Peyer's patch (tissue), 4 donors: ENCODE measurements around the gene FOS. TPM values are rescaled to one million over a fixed set of nuclear protein-coding genes. Genes with fewer than 3 reads are reported as not detected.

ENCODE experiments used
- DNase-seq, 3 donors: peaks; one replicate each; pipeline ENCODE4 v3.0.0-alpha.2; 2017 to 2019
- H3K27ac ChIP-seq, 4 donors: fragments of 200-600 bp; sonication (generic); one replicate each; pipeline ENCODE4 v1.5.1; 2016 to 2019
- H3K27me3 ChIP-seq, 2 donors: fragments of 200-600 bp; sonication (generic); one replicate each; pipeline ENCODE4 v1.5.1; 2019
- H3K36me3 ChIP-seq, 3 donors: fragments of 200-600 bp; sonication (generic); one replicate each; pipeline ENCODE4 v1.5.1; 2016 to 2019
- H3K4me1 ChIP-seq, 4 donors: fragments of 200-600 bp; sonication (generic); one replicate each; pipeline ENCODE4 v1.5.1; 2016 to 2019
- H3K4me3 ChIP-seq, 4 donors: fragments of 200-600 bp; sonication (generic); 1 replicate in 3 of 4; 2 replicates in 1 of 4; pipeline ENCODE4 v1.5.1; 2016 to 2019; ENCODE audit warnings: mild to moderate bottlenecking in 1 of 4
- H3K9me3 ChIP-seq, 4 donors: fragments of 200-600 bp; sonication (generic); one replicate each; pipeline ENCODE4 v1.5.1; 2016 to 2019; ENCODE audit warnings: mild to moderate bottlenecking in 1 of 4
- CTCF ChIP-seq, 6 experiments: fragments of 450-650 bp in 4 of 6; fragments of 200-600 bp in 2 of 6; sonication (generic) in 1 of 6; IDR thresholded peaks; one replicate each; pipeline ENCODE4 v1.5.1; 2017 to 2019; ENCODE audit warnings: antibody characterized with exemption in 6 of 6, mild to moderate bottlenecking in 3 of 6, moderate library complexity in 1 of 6
- POLR2A ChIP-seq, 2 donors: fragments of 450-650 bp; IDR thresholded peaks; one replicate each; pipeline ENCODE4 v1.5.1; 2017; ENCODE audit warnings: antibody characterized with exemption in 2 of 2, mild to moderate bottlenecking in 2 of 2, moderate library complexity in 2 of 2
- total RNA-seq, 4 donors: library from RNA; depleted of rRNA; stranded (reverse); fragments of >200 nt; gene quantifications; one replicate each; pipeline ENCODE4 v1.1.0, GENCODE V29; 2016

Gene FOS
- total RNA-seq, 4 donors from 2014 or later, result 267 to 2,466 (median 503) TPM

GRCh38 chr14:75259510-75259855, 19.1 kb upstream of the FOS start:
- H3K4me1 ChIP-seq, result peaks cover 4 to 22% (median 15%) of the 10 kb centered on the region in 4 donors
- DNase-seq, result no peak
- H3K4me3 ChIP-seq, result peak overlapping the region; percentile 23 to 50 (median 44)
- H3K9me3 ChIP-seq, result no peaks in the 10 kb centered on the region
- H3K36me3 ChIP-seq, result no peaks in the 10 kb centered on the region
- TF ChIP-seq POLR2A (IDR thresholded peaks at IDR 0.05) (peak in 1 of 2 donors; percentile 50), CTCF (IDR thresholded peaks at IDR 0.05) (peak in 3 of 6 experiments; percentile 24 to 33 (median 32))
- peak overlapping the region; percentile 82 to 96 (median 92) for H3K27ac ChIP-seq
- H3K27me3 ChIP-seq, result no peaks in the 10 kb centered on the region

GRCh38 chr14:75260025-75260763, 18.4 kb upstream of the FOS start:
- Histone ChIP-seq H3K4me1 (peaks cover 4 to 22% (median 15%) of the 10 kb centered on the region in 4 donors), H3K27ac (peak overlapping the region; percentile 82 to 96 (median 92)), H3K27me3 (no peaks in the 10 kb centered on the region), H3K4me3 (no peak overlapping the region), H3K36me3 (no peaks in the 10 kb centered on the region), H3K9me3 (no peaks in the 10 kb centered on the region)
- TF ChIP-seq CTCF (IDR thresholded peaks at IDR 0.05), result no peak
- no peak for TF ChIP-seq POLR2A (IDR thresholded peaks at IDR 0.05)
- DNase-seq, result no peak

GRCh38 chr14:75261820-75262219, 16.8 kb upstream of the FOS start:
- H3K27ac ChIP-seq, result no peak overlapping the region
- no peak for TF ChIP-seq CTCF (IDR thresholded peaks at IDR 0.05)
- TF ChIP-seq POLR2A (IDR thresholded peaks at IDR 0.05), result no peak
- no peaks in the 10 kb centered on the region for H3K9me3 ChIP-seq
- H3K36me3 ChIP-seq, result no peaks in the 10 kb centered on the region
- no peak overlapping the region for H3K4me3 ChIP-seq
- DNase-seq, result no peak
- H3K27me3 ChIP-seq, result no peaks in the 10 kb centered on the region
- H3K4me1 ChIP-seq, result peaks cover 4 to 22% (median 10%) of the 10 kb centered on the region in 4 donors

- DNase-seq, result no peak
- Histone ChIP-seq H3K4me1 (peaks cover 4 to 21% (median 10%) of the 10 kb centered on the region in 4 donors), H3K27ac (no peak overlapping the region), H3K27me3 (no peaks in the 10 kb centered on the region), H3K9me3 (no peaks in the 10 kb centered on the region), H3K36me3 (no peaks in the 10 kb centered on the region), H3K4me3 (no peak overlapping the region)
- TF ChIP-seq POLR2A (IDR thresholded peaks at IDR 0.05) (no peak), CTCF (IDR thresholded peaks at IDR 0.05) (no peak)
Observed at GRCh38 chr14:75262641-75263040, 16.0 kb upstream of the FOS start.

- TF ChIP-seq POLR2A (IDR thresholded peaks at IDR 0.05) (no peak), CTCF (IDR thresholded peaks at IDR 0.05) (no peak)
- Histone ChIP-seq H3K27me3 (no peaks in the 10 kb centered on the region), H3K9me3 (no peaks in the 10 kb centered on the region), H3K4me3 (no peak overlapping the region), H3K27ac (no peak overlapping the region), H3K36me3 (no peaks in the 10 kb centered on the region), H3K4me1 (peaks cover 0 to 11% (median 1%) of the 10 kb centered on the region in 4 donors)
- DNase-seq, result no peak
Observed at GRCh38 chr14:75264036-75264435, 14.6 kb upstream of the FOS start.
